Mononuclear cell (primary cell): ENCODE data around the gene NMNAT1. TPM values are rescaled to one million over a fixed set of nuclear protein-coding genes. Genes with fewer than 3 reads are reported as not detected.
"Not testable (repeated sequence)": the region's sequence is repeated elsewhere in the genome, so short reads cannot be mapped to it uniquely, and the experiment has no call there.

Source experiments
- H3K27me3 ChIP-seq: 2 replicates; pipeline ENCODE4 v1.6.0; 2011; ENCODE audit warnings: low read length, control low read depth; ENCODE audit not compliant: insufficient read depth
- H3K4me1 ChIP-seq: 2 replicates; pipeline ENCODE4 v1.5.1; 2011; ENCODE audit warnings: mild to moderate bottlenecking, low read length, control low read depth; ENCODE audit not compliant: insufficient read depth
- H3K4me3 ChIP-seq: 2 replicates; pipeline ENCODE4 v1.5.1; 2011; ENCODE audit warnings: mild to moderate bottlenecking, low read length, moderate library complexity
- H3K9me3 ChIP-seq: 2 replicates; pipeline ENCODE4 v1.5.1; 2011; ENCODE audit warnings: low read depth, mild to moderate bottlenecking, control low read depth, low read length
- total RNA-seq: library from RNA; depleted of rRNA; stranded (reverse); fragments of >200 nt; gene quantifications from one replicate; pipeline ENCODE4 v1.2.3, GENCODE V29; 2012

The NMNAT1 gene
- total RNA-seq, 1 donor, result 1.7 TPM

DNA sequence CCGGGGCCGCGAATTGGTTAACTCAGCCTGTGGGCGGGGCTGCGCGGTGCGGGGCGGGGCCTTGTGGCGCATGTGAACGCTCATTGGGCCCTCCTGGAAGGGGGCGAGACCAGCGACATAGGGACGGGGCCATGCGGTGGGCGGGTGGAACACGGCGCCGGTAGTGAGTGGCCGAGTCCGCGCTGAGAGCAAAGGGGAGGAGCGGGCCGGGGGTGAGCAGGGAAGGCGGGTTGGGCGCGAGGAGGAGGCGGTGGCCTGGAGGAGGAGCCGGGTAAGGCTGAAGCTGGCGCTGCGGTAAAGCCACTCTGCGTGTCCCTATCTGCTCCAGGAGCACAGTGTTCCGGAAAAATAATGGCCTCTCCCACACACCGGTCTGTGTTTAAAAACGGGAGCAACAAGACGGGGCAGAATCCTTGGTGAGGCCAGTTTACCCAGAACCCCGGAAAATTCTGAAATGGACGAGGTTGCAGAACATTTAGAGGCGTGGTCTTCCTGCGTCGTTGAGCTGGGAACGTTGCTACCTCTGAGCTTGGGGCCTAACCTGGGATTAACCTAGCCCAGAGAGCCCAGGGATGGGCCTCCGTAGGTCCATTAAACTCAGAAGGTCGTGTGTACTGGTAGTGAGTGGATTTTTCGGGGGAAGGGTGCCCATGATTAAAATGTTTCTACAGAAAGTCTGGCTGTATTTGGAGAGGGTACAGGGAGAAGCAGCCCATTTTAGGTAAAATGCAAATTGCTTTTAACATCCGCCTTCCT is 32.7 kb upstream of the NMNAT1 start:
- Histone ChIP-seq H3K4me3 (peak overlapping the region; percentile 82), H3K27me3 (no peaks in the 10 kb centered on the region), H3K9me3 (no peaks in the 10 kb centered on the region), H3K4me1 (peaks cover 31% of the 10 kb centered on the region)

DNA sequence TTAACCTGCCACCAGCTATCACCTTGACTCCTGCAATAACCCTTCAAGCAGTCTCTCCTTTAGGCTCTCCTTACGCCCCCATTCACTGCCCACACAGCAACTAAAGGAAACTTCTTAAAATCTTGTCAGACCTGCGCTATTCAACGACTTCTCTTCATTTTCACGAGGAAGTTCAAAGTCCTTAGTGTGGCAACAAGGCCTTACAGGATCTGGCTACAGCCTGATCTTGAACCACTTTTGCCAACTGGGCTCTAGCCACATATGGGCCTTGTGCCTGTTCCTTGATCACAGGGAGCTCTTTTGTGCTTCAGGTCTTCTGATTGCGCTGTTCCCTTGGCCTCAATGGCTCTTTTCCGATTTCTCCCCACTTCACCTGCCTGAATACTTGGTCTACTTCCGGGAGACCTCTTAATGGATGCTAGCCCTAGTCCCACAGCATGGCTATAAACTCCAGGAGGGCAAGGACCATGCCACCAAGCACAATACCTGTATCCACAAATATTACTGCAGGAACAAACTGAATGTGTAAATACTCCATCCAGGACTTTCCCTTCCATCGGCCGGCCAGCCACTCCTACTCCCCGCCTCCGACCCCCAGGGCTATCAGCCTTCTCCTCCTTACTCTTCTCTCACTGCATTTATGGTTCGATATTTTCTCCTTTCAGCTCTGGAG is 30.9 kb upstream of the NMNAT1 start:
- Histone ChIP-seq H3K9me3 (no peaks in the 10 kb centered on the region), H3K27me3 (no peaks in the 10 kb centered on the region), H3K4me3 (no peak overlapping the region), H3K4me1 (peaks cover 30% of the 10 kb centered on the region)

DNA sequence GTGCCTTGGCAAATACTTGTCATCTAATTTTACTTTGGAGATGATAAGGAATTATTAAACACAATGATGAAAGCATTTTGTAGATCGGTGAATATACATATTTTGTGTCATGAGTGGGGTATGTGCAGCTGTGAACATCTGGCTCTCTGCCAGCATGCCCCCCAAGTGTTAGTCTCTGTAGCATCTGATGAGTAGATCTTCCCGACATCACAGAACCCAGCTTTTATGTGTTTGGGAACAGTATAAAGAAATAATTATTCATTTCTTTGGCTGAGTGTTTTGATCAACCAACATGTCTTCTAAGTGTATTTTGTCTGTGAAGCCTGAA is 28.7 kb upstream of the NMNAT1 start:
- H3K4me3 ChIP-seq, result no peak overlapping the region

DNA sequence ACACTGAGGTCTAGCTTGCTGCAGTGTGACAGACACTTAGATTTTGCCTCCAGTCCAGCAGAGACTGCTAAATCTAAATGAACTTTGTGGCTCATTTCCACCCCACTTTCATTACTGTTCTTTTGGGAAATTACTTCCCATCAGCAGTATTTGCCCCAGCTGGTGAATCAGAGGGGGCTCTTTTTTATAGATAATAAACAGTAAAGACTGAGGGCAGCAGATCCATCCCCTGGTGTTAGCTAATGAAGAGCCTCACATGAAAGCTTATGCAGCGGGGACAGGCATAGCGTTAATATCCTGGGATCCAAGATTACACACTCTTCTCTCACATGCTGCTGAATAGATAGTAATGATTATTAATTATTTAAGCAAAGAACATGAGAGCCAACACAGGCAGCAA is 26.8 kb upstream of the NMNAT1 start:
- H3K4me3 ChIP-seq, result no peak overlapping the region
- H3K9me3 ChIP-seq, result no peaks in the 10 kb centered on the region

More for the DNA sequence above, 28.7 kb upstream of the NMNAT1 start:
- H3K27me3 ChIP-seq, result no peaks in the 10 kb centered on the region
- no peaks in the 10 kb centered on the region for H3K9me3 ChIP-seq
- H3K4me1 ChIP-seq, result peaks cover 16% of the 10 kb centered on the region

DNA sequence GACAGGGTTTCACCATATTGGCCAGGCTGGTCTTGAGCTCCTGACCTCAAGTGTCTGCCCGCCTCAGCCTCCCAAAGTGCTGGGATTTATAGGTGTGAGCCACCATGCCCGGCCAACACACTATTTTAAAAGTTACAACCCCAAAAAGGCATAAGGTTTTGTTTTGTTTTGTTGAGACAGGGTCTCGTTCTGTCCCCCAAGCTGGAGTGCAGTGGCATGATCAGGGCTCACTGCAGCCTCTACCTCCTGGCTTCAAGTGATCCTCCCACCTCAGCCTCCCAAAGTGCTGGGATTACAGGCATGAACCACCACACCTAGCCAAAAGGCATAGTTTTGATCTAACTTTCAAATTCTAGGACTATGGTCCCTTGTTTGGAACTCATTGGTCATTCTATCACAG is 25.8 kb upstream of the NMNAT1 start:
- H3K4me1 ChIP-seq, H3K4me3 ChIP-seq, H3K9me3 ChIP-seq, H3K27me3 ChIP-seq: not testable (repeated sequence)

More for the DNA sequence above, 26.8 kb upstream of the NMNAT1 start:
- Histone ChIP-seq H3K4me1 (peaks cover 7% of the 10 kb centered on the region), H3K27me3 (no peaks in the 10 kb centered on the region)

DNA sequence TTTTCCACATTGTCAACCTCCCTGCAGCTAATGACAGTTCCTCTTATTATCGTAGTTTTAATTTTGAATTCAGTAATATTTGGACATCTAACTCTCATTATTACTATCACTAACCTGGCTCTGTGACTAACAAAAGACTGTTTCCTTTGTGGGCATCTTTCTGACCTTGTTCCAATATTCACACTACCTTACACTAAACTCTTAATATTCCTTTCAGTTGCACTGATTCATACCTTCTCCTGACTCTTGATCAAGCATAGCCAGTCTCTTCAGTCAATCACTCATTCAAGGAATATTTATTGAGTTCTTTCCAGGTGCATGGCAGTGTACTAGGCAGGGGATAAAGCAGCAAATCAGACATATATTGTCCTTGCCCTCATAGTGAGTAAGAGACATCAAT is 25.4 kb upstream of the NMNAT1 start:
- Histone ChIP-seq H3K27me3 (no peaks in the 10 kb centered on the region), H3K4me1 (no peaks in the 10 kb centered on the region), H3K9me3 (no peaks in the 10 kb centered on the region), H3K4me3 (no peak overlapping the region)

DNA sequence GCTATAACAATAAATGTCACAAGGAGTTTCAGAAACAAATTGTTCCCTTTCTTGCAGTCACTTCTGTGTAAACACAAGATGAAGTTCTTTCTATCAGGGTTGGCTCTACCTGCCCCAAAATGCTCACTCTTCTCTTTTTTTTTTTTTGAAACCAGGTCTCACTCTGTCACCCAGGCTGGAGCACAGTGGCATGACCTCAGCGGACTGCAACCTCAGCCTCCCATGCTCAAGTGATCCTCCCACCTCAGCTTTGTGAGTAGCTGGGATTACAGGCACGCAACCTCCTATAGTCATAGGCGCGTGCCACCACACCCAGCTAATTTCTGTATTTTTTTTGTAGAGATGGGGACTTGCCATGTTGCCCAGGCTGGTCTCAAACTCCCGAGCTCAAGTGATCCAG is 22.7 kb upstream of the NMNAT1 start:
- Histone ChIP-seq H3K9me3 (no peaks in the 10 kb centered on the region), H3K27me3 (no peaks in the 10 kb centered on the region), H3K4me1 (no peaks in the 10 kb centered on the region), H3K4me3 (no peak overlapping the region)

DNA sequence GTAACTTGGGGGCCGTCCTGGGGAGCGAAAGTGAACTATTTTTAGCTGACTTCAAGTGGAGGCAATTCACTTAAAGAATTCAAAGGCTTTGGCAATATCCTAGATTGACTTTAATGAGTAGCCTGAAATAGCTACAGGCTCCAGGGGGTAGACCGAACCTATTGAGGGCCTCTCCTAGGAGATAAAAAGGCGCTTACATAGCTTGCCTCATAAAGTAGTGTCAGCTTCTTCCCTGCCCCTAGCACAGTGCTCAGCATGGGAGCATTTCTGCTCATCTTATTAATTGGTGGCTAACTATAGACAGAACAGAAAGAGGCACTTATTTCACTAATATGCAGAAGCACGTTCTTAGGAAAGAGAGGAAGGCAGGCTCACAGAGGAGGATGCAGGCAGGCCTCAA is 20.9 kb upstream of the NMNAT1 start:
- Histone ChIP-seq H3K4me1 (no peaks in the 10 kb centered on the region), H3K27me3 (no peaks in the 10 kb centered on the region), H3K4me3 (no peak overlapping the region), H3K9me3 (no peaks in the 10 kb centered on the region)

DNA sequence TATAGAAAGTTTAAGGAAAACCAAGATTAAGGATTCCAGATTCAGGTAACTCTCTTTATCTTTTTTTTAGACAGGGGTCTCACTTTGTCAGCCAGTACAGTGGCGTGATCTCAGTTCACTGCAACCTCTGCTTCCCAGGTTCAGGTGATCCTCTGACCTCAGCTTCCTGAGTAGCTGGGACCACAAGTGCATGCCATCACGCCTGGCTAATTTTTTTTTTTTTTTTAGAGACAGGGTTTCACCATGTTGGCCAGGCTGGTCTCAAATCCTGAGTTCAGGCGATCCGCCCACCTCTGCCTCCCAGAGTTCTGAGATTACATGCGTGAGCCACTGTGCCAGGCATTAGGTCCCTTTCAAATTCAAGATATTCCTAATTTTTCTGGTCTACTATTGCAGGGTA is 16.0 kb upstream of the NMNAT1 start:
- Histone ChIP-seq H3K4me1 (no peaks in the 10 kb centered on the region), H3K9me3 (no peaks in the 10 kb centered on the region), H3K27me3 (no peaks in the 10 kb centered on the region), H3K4me3 (no peak overlapping the region)

DNA sequence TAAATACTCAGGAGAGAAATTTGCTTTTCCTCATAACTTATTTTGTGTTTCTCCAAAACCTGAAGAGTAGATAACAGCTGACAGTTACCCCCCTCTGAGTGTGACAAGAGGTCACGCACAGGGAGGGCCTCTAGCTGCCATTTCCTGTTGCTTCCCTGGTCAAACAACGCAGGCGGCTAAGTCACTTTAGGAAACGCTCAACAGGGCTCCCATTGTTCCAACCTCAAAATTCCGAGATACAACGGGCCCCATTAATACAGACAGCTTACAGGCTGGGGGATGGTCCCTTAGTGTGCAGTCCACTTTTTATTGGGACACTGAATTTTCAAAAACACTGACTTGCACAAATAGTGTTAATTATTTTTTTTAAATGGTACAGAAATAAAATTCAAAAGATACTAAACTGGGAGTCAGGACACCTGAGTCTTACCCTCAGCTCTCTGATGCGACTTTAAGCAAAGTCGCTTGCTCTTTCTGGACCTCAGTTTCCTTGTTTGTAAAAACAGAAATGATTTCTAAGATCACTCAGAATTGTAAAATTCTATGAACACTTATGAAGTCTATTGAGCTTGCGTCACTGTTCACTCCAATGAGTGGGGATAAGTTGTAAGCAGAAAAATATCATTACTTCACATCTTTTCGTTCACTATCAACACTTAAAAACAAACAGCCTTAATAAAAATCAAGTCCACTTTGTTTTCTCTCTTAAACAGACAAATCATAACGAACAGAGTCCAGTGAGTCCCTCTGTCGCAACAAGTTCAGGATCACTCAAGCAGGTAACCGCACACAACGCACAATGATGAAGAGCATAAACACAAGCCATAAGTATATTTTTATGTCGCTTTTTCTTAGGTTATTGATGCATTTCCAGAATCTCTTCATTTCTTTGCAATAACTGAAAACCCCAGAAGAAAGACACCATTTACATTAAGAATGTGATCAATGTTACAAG is 13.6 kb upstream of the NMNAT1 start:
- no peaks in the 10 kb centered on the region for H3K27me3 ChIP-seq
- no peak overlapping the region for H3K4me3 ChIP-seq
- no peaks in the 10 kb centered on the region for H3K9me3 ChIP-seq
- H3K4me1 ChIP-seq, result no peaks in the 10 kb centered on the region

DNA sequence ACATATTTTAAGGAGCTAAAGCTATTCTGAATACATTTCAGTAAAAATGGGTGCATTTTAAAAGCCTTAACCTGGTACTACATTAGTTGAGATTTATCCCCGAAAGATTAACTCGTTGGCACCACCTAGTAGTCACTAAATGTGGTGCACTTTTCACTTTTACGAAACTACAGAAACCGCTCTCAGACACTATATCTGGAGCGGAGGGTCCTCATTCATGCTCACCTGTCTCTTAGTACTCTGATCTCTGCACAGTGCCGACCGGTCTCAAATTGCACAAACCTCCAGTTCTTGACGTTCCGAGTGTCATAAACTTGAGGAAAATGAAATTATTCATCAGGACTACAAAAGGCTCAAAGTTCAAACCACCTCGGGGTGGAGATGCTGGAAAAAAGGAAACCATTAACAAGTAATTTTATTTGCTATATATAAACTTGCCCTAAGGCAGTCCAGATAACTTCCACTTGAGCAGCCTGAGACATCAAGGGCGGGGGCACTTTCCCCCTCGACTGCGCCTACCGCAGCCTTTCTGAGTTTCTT is 806 bp upstream of the NMNAT1 start:
- peaks cover 22% of the 10 kb centered on the region for H3K4me1 ChIP-seq
- H3K4me3 ChIP-seq, result peak overlapping the region; percentile 72
- no peaks in the 10 kb centered on the region for H3K27me3 ChIP-seq
- no peaks in the 10 kb centered on the region for H3K9me3 ChIP-seq

DNA sequence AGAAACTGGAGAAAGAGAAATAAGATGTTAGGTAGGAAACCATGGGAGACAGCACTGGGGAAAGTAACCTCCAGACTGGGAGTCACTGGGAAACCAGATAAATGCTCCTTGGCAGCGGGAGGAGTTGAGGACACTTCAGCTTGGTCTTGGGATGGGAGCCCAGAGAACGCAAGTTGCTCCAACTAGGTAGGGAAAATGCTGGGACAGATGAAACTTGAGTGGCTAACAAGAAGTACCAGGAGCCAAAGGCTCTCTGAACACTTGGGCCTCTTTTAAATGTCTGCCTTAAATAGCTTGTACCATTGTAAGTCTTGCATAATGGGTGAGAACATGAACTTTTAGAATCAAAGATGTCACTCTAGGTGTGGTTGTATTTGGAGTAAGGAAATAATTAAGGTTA is 3.0 kb downstream of the NMNAT1 start:
- H3K9me3 ChIP-seq, result no peaks in the 10 kb centered on the region

DNA sequence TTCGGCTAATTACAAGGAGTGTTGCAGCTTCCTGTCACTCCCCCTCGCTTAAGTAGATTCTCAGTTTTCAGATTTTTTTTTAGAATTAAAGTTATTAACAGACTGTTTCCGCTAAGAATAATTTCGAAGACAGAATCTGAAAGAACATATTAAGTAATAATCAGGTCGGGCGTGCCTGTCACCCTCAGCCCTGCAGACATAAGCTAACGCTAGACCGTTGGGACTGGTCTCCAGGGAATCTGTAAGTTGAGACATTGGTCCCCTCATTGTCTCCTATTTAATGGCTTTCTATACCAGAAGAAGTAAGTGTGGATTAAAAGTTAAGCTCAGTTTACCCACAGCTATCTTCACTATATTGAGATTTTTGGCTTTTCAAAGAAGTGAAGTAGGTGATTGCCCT is 14.5 kb downstream of the NMNAT1 start:
- Histone ChIP-seq H3K9me3 (no peaks in the 10 kb centered on the region), H3K4me1 (no peaks in the 10 kb centered on the region), H3K27me3 (no peaks in the 10 kb centered on the region)

More for the DNA sequence above, 3.0 kb downstream of the NMNAT1 start:
- H3K4me1 ChIP-seq, result peaks cover 46% of the 10 kb centered on the region
- no peaks in the 10 kb centered on the region for H3K27me3 ChIP-seq
- H3K4me3 ChIP-seq, result no peak overlapping the region

DNA sequence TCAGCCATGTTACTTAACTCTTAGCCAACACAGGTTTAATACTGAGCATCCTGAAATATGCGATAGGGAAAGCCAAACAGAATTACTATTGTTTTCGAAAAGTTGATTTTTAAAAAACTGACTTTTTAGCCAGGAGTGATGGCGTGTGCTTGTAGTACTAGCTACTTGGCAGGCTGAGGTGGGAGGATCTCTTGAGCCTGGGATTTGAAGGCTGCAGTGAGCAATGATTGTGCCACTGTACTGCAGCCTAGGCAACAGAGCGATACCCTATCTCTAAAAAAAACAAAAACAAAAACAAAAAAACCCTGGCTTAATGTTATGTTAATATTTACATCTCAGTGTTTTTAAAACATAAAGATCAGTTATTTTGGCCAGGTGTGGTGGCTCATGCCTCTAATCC is 16.7 kb downstream of the NMNAT1 start:
- Histone ChIP-seq H3K4me3 (no peak overlapping the region), H3K9me3 (no peaks in the 10 kb centered on the region), H3K4me1 (no peaks in the 10 kb centered on the region), H3K27me3 (no peaks in the 10 kb centered on the region)

More for the DNA sequence above, 14.5 kb downstream of the NMNAT1 start:
- no peak overlapping the region for H3K4me3 ChIP-seq
